ENCODE data around the gene FBXW9. TPM values are rescaled to one million over a fixed set of nuclear protein-coding genes. Genes with fewer than 3 reads are reported as not detected.
A peak's percentile ranks its signal among the peaks of the same experiment; 100 is the strongest.
"Not testable (repeated sequence)": the region's sequence is repeated elsewhere in the genome, so short reads cannot be mapped to it uniquely, and the experiment has no call there.

The FBXW9 gene
- polyA plus RNA-seq, 3 donors: 12.2 to 17.0 (median 15.1) TPM

- DNase-seq (ENCODE audit: extremely low read depth in 1 of 11, low read depth in 9 of 11, low spot score in 4 of 11): no peak
Measured at GRCh38 chr19:12667731-12668302, 28.6 kb downstream of the FBXW9 start.

DNA sequence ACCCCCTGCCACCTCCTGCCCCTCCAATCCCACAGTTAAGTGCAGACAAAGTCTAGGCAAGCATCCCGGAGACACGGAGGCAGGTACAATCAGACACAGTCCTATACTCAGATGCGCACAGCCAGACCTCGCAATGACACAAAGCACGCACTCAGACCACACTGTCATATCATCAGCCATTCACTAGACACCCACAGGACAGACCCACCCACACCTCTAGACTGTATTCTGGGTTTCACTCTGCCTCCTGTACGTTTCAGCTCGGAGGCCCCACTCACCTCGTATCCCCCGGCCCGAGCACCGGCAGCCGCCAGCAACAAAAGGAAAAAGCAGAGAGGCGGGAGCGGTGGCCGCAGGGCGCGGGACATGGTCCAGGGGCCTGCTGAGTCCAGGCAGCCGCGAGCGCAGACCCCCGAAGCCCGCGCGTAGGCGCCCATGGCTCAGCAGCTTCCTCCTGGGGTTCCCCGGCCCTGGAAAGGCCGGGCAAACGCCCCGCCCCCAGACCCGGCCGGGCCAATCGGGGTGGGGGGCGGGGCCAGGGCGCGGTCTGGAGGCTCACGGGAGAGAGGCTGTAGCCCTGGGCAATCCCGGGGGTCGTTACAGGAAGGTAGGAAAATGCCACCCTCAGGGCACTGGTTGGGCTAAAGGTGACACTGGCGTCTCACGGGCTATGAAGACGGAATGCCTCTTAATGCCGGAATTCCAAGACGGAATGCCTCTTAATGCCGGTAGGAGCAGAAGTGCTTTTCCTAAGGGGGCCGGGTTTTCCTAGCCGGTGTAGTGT is 30.0 kb downstream of the FBXW9 start, which contains the start of the genes MAN2B1 and WDR83:
Gene MAN2B1, minus strand, starts transcription at position 478 of the 784 bp plus-strand sequence. Its CDS starts 41 bp downstream, at position 437.
Gene WDR83, plus strand, starts transcription at position 543 of the 784 bp plus-strand sequence. CDS start 2,984 bp downstream, outside the sequence.
- DNase-seq (ENCODE audit: extremely low read depth in 1 of 11, low read depth in 9 of 11, low spot score in 4 of 11): peak in 7 of 11 donors; percentile 56 to 78 (median 70)

DNA sequence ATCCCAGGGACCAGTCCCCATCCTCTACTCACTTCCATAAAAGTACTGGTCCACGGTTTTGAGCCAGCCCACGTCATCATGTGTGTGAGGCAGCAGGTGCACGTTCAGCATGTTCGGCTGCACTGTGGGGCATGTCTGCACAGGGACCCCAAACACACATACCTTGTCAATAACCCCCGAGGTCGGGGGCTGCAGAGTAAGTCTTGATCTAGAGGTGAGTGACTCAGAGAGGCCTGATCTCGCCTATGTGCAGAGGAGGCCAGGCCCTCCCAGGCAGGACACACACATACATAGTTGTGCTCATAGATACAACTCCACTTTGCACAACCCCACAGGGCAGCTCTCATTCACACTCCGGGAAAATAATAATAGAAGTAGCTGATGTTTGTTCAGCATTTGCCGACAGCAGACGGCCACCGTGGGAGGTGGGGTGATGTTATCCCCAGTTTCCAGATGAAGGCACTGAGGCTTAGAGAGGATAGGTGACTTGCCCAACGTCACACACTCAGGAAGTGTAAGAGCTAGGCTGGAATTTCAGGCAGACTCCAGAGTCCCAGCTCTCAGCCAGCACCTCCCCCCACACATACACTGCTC is 30.7 kb downstream of the FBXW9 start:
- DNase-seq (ENCODE audit: extremely low read depth in 1 of 11, low read depth in 9 of 11, low spot score in 4 of 11): no peak

DNA sequence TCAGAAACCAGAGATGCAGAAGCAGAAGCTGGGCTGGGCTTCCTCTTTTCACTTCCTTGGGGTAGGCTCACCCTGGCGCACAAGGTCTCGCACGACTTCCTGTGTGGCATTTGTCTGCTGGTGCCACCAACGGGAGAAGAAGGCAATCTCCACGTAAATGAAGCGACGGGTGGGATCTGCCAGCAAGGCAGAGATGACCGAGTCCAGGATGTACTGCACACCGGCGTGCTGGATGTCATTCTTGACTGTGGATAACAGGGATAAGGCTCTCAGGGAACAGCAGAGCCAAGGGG is 31.2 kb downstream of the FBXW9 start:
- no peak for DNase-seq (ENCODE audit: extremely low read depth in 1 of 11, low read depth in 9 of 11, low spot score in 4 of 11)

DNA sequence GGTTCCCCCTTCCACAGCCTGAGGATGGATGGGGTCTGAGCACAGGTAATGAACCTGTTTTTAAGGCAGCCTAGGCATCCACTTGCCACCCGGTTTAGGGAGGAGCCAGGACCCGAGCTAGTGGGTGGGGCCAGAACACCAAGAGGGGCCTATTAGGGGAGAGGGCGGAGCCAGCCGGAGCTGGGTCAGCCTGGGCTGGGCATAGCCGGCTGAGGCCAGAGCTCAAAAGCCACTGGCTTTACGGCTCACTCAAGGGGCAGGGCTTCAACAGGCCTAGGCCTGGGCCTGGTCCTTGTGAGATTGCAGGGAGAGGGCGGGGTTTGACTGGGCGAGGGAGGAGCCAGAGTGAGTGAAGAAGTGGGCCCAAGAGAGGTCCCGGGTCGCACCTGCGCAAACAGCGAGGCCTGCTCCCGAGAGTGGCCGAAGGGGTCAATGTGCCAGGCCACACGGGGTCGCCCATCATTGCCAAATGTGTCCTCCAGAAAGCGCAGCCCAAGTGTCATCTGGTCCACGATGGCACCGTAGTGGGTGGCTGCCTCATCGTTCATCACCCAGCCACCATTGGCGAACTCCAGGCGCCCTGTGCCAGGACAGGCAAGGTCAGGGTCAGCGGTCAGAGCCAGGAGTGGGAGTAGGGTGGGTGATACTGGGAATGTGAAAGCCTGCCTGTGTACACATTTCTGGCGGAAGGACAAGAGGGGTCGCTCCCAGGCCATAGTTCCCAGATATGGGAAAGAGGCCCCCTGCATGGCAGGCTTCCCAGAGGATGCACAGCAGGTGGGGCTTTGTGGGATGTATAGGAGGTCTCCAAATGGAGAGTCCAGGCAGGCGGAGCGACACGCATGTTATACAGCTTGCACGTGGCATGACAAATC is 31.8 kb downstream of the FBXW9 start:
- no peak for DNase-seq (ENCODE audit: extremely low read depth in 1 of 11, low read depth in 9 of 11, low spot score in 4 of 11)

GRCh38 chr19:12660980-12661379 is 35.5 kb downstream of the FBXW9 start:
- no peak for DNase-seq (ENCODE audit: extremely low read depth in 1 of 11, low read depth in 9 of 11, low spot score in 4 of 11)

- no peak for DNase-seq (ENCODE audit: extremely low read depth in 1 of 11, low read depth in 9 of 11, low spot score in 4 of 11)
Measured at GRCh38 chr19:12657966-12658365, 38.5 kb downstream of the FBXW9 start.

DNA sequence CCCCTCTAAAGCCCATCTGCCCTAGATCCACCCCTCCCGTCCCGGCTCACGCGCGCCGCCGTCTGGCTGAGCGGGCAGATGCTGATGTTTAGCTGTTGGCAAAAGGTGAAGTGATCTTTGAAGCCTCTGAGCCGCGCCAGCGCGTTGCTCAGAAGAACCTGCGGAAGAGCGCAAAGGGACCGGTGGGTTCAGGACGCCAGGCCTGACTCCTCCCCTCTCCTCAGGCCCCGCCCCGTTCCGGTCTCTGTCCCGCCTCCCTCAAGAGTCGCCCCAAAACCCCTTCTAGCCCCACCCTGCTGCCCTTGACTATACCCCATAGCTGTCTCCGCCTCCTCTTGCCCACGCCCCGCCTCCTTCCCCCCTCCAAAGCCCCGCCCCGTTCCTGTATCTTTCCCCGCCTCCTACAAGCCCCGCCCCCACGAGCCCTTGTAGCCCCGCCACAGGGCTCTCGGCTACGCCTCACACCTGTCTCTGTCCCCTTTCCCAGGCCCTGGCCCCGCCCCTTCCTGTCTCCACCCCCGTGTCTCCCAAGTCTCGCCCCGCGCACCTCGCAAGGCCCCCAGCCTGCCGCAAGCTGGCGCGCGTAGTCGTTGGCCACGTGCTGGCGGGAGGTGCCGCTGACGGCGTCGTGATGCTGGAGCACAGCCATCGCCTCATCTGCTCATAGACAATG is 39.4 kb downstream of the FBXW9 start:
- no peak for DNase-seq (ENCODE audit: extremely low read depth in 1 of 11, low read depth in 9 of 11, low spot score in 4 of 11)

DNA sequence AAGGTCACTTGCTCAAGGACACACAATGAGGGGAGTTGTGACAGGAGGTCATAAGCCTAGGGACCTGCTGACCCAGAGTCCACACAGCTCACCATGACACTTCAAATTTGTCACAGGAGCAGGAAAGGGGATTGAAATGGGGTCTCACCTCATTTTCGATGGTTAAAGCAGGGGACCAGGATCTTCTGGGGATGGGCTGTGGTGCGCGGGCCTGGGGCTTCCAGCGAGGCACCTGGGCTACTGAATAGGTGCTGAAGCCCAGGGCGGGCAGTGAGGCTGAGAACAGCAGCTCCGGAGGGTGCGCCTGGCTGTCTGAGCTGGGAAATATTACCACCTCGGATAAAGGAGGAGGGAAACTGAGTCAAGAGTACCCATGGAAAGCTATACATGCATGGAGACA is 40.9 kb downstream of the FBXW9 start:
- no peak for DNase-seq (ENCODE audit: extremely low read depth in 1 of 11, low read depth in 9 of 11, low spot score in 4 of 11)

GRCh38 chr19:12652219-12652618 is 44.2 kb downstream of the FBXW9 start:
- no peak for DNase-seq (ENCODE audit: extremely low read depth in 1 of 11, low read depth in 9 of 11, low spot score in 4 of 11)

- no peak for DNase-seq (ENCODE audit: extremely low read depth in 1 of 11, low read depth in 9 of 11, low spot score in 4 of 11)
Measured at GRCh38 chr19:12649941-12650340, 46.5 kb downstream of the FBXW9 start.

DNA sequence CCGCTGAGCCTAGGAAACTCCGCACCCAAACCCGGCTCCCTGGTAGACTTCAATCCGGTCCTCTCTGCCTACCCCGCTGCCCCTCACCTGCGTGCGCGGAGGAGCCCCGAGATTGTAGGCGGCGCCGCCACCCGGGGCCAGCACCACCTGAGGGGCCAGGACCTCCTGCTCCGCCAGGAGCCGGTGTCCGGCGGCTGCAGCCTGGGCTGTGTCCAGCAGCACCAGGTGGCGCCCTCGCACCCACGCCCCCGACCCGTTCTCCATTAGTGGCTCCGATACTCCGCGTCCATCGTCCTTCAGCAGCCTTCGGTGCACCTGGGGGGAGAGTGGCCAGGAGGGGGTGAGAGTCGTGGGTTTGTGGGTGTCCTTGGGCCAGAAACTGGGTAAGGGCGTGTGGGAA is 48.3 kb downstream of the FBXW9 start:
- DNase-seq (ENCODE audit: extremely low read depth in 1 of 11, low read depth in 9 of 11, low spot score in 4 of 11): no peak

- DNase-seq (ENCODE audit: extremely low read depth in 1 of 11, low read depth in 9 of 11, low spot score in 4 of 11): peak in 4 of 11 donors; percentile 45 to 53 (median 52)
Measured at GRCh38 chr19:12647490-12648071, 48.9 kb downstream of the FBXW9 start.

DNA sequence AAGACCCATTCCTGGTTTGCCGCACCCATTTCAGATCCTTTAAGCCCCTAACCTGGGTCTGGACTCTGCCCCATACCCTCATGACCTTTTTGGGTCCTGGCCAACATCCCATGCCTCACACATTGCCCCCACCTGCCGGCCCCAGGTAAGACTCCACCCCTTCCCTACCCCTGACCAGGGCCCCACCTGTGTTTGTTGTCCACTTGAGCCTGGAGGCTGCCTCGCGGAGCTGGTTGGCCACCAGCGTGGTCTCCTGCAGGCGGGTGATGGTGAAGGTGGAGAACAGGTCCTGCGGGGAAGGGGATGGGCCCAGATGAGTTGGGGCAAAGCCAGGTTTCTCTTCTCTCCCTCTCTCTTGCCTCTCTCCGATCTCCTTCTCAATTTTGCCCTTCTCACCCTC is 49.4 kb downstream of the FBXW9 start:
- DNase-seq (ENCODE audit: extremely low read depth in 1 of 11, low read depth in 9 of 11, low spot score in 4 of 11): no peak

GRCh38 chr19:12646551-12646950 is 49.9 kb downstream of the FBXW9 start:
- DNase-seq (ENCODE audit: extremely low read depth in 1 of 11, low read depth in 9 of 11, low spot score in 4 of 11): no peak

DNA sequence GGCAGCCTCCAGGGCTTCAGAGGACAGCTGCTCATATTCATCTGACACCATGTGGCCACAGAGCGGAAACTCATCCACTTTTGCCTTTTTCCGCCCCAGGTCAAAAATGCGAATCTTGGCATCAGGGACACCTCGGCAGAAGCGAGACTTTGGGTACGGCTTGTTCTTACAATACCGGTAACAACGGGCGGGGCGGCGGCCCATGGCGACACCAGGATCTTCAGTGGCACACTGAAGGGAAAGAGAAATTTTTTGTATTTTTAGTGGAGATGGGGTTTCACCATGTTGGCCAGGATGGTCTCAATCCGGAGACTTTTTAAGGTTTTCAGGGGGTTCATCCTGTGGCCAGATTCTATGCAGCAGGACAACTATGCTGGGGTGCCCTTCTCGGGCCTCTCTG is 52.7 kb downstream of the FBXW9 start:
- not testable (repeated sequence) for DNase-seq (ENCODE audit: extremely low read depth in 1 of 11, low read depth in 9 of 11, low spot score in 4 of 11)

DNA sequence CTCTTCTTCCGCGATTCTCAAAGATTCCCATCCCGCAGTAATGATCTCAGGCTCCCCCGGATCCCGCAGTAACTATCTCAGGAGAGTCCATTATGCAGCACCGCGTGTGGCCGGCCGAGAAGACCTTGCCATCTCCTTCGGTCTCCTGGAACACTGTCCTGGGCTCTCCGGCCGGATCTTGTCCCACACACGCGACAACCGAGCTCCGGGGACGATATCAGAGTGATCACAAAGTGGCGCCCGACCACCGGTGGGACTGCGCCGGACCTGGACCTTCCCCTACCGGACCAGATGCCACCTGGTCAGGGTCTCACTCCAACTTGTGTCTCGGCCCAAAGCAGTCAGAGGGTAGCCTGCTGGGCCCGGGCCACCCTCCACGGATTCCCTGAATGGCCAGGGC is 53.9 kb downstream of the FBXW9 start:
- no peak for DNase-seq (ENCODE audit: extremely low read depth in 1 of 11, low read depth in 9 of 11, low spot score in 4 of 11)

DNA sequence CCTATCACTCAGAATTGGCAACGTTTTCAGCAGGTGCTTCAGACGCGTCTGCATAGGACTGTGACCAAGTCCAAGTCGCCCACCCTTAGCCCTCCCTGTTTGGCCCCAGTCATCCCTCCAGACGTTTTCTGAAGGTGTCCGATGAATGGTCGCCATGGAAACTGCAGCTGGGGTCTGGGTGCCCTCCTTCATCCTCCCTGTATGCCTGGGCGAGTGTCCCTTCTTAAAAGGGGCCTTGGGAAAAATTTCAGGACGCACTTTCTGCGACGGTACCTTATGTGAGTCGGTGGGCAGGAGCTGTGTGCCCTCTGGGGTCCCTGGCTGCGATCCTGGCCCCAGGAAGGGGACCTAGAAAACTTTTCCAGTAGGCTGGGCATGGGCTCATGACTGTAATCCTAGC is 55.0 kb downstream of the FBXW9 start:
- DNase-seq (ENCODE audit: extremely low read depth in 1 of 11, low read depth in 9 of 11, low spot score in 4 of 11): no peak
